ENCODE results near the gene NUP210L. TPM values are rescaled to one million over a fixed set of nuclear protein-coding genes. Genes with fewer than 3 reads are reported as not detected.

Gene NUP210L
- total RNA-seq, 1 donor from 2014 or later: 0.15 TPM

- DNase-seq (ENCODE audit: low spot score): no peak
- no peaks in the 10 kb centered on the region for H3K9me3 Mint-ChIP-seq (ENCODE audit: unreplicated experiment)
- peak overlapping the region; percentile 85 for H3K4me3 Mint-ChIP-seq (ENCODE audit: unreplicated experiment)
- H3K27me3 Mint-ChIP-seq (ENCODE audit: unreplicated experiment): peaks cover 13% of the 10 kb centered on the region
- H3K36me3 Mint-ChIP-seq (ENCODE audit: low read depth, unreplicated experiment): peaks cover 51% of the 10 kb centered on the region
- TF ChIP-seq CTCF (IDR thresholded peaks at IDR 0.05; ENCODE audit: unreplicated experiment): no peak
- peaks cover 74% of the 10 kb centered on the region for H3K4me1 Mint-ChIP-seq (ENCODE audit: unreplicated experiment)
- peak overlapping the region; percentile 86 for H3K27ac Mint-ChIP-seq (ENCODE audit: unreplicated experiment)
These were observed 24.3 kb upstream of the NUP210L start for GRCh38 chr1:154178911-154179811.

- TF ChIP-seq CTCF (IDR thresholded peaks at IDR 0.05; ENCODE audit: unreplicated experiment): no peak
- H3K4me1 Mint-ChIP-seq (ENCODE audit: unreplicated experiment): peaks cover 70% of the 10 kb centered on the region
- H3K36me3 Mint-ChIP-seq (ENCODE audit: low read depth, unreplicated experiment): peaks cover 47% of the 10 kb centered on the region
- DNase-seq (ENCODE audit: low spot score): no peak
- peak overlapping the region; percentile 73 for H3K4me3 Mint-ChIP-seq (ENCODE audit: unreplicated experiment)
- H3K9me3 Mint-ChIP-seq (ENCODE audit: unreplicated experiment): no peaks in the 10 kb centered on the region
- peaks cover 11% of the 10 kb centered on the region for H3K27me3 Mint-ChIP-seq (ENCODE audit: unreplicated experiment)
- H3K27ac Mint-ChIP-seq (ENCODE audit: unreplicated experiment): peak overlapping the region; percentile 87
These were observed 23.1 kb upstream of the NUP210L start for GRCh38 chr1:154178013-154178412.

GRCh38 chr1:154176337-154176736, 21.5 kb upstream of the NUP210L start:
- peaks cover 54% of the 10 kb centered on the region for H3K36me3 Mint-ChIP-seq (ENCODE audit: low read depth, unreplicated experiment)
- H3K27ac Mint-ChIP-seq (ENCODE audit: unreplicated experiment): peak overlapping the region; percentile 82

GRCh38 chr1:154174654-154175053, 19.8 kb upstream of the NUP210L start:
- no peak for DNase-seq (ENCODE audit: low spot score)
- TF ChIP-seq CTCF (IDR thresholded peaks at IDR 0.05; ENCODE audit: unreplicated experiment): no peak
- H3K9me3 Mint-ChIP-seq (ENCODE audit: unreplicated experiment): no peaks in the 10 kb centered on the region
- peaks cover 55% of the 10 kb centered on the region for H3K36me3 Mint-ChIP-seq (ENCODE audit: low read depth, unreplicated experiment)
- peaks cover 7% of the 10 kb centered on the region for H3K27me3 Mint-ChIP-seq (ENCODE audit: unreplicated experiment)
- no peak overlapping the region for H3K4me3 Mint-ChIP-seq (ENCODE audit: unreplicated experiment)
- H3K4me1 Mint-ChIP-seq (ENCODE audit: unreplicated experiment): peaks cover 59% of the 10 kb centered on the region
- peak overlapping the region; percentile 13 for H3K27ac Mint-ChIP-seq (ENCODE audit: unreplicated experiment)

More at GRCh38 chr1:154176337-154176736, 21.5 kb upstream of the NUP210L start:
- Mint-ChIP-seq H3K4me3 (ENCODE audit: unreplicated experiment) (peak overlapping the region; percentile 70), H3K27me3 (ENCODE audit: unreplicated experiment) (peaks cover 11% of the 10 kb centered on the region), H3K4me1 (ENCODE audit: unreplicated experiment) (peaks cover 70% of the 10 kb centered on the region), H3K9me3 (ENCODE audit: unreplicated experiment) (no peaks in the 10 kb centered on the region)
- DNase-seq (ENCODE audit: low spot score): no peak
- TF ChIP-seq CTCF (IDR thresholded peaks at IDR 0.05; ENCODE audit: unreplicated experiment): no peak

GRCh38 chr1:154171880-154172279, 17.0 kb upstream of the NUP210L start:
- H3K36me3 Mint-ChIP-seq (ENCODE audit: low read depth, unreplicated experiment): peaks cover 55% of the 10 kb centered on the region
- no peak for TF ChIP-seq CTCF (IDR thresholded peaks at IDR 0.05; ENCODE audit: unreplicated experiment)
- peaks cover 7% of the 10 kb centered on the region for H3K27me3 Mint-ChIP-seq (ENCODE audit: unreplicated experiment)
- no peak for DNase-seq (ENCODE audit: low spot score)
- peaks cover 34% of the 10 kb centered on the region for H3K4me1 Mint-ChIP-seq (ENCODE audit: unreplicated experiment)
- H3K9me3 Mint-ChIP-seq (ENCODE audit: unreplicated experiment): no peaks in the 10 kb centered on the region
- H3K27ac Mint-ChIP-seq (ENCODE audit: unreplicated experiment): peak overlapping the region; percentile 73
- peak overlapping the region; percentile 79 for H3K4me3 Mint-ChIP-seq (ENCODE audit: unreplicated experiment)
